Measurements from ENCODE around the gene C1orf52. TPM values are rescaled to one million over a fixed set of nuclear protein-coding genes. Genes with fewer than 3 reads are reported as not detected.

Gene C1orf52
- polyA plus RNA-seq, 3 donors = 18.5 to 29.1 (median 19.7) TPM

GRCh38 chr1:85282424-85282823 lies 23.0 kb upstream of the C1orf52 start:
- Histone ChIP-seq H3K4me2 (replicated peaks; ENCODE audit: extremely low read depth, low read length, poor library complexity, severe bottlenecking) (no peak overlapping the region), H3K79me2 (ENCODE audit: insufficient read depth, low read length) (no peaks in the 10 kb centered on the region), H3K27me3 (ENCODE audit: control insufficient read depth in 2 of 2, insufficient read depth in 2 of 2, low read length in 2 of 2) (no peaks in the 10 kb centered on the region), H4K20me1 (ENCODE audit: insufficient read depth, low read length) (no peaks in the 10 kb centered on the region), H3K9ac (ENCODE audit: insufficient read depth, low read length, poor library complexity, severe bottlenecking) (no peak overlapping the region), H3K36me3 (replicated peaks in 1 of 2; ENCODE audit: control insufficient read depth in 1 of 2, insufficient read depth in 2 of 2, low read length in 2 of 2) (no peaks in the 10 kb centered on the region), H3K9me3 (replicated peaks in 1 of 2; ENCODE audit: control insufficient read depth in 1 of 2, insufficient read depth in 1 of 2, low read length in 2 of 2) (no peaks in the 10 kb centered on the region), H3K4me3 (replicated peaks in 1 of 3; ENCODE audit: low read depth in 2 of 3, low read length in 3 of 3) (no peak overlapping the region), H2AFZ (ENCODE audit: insufficient read depth, low read depth, low read length, poor library complexity, severe bottlenecking) (no peak overlapping the region), H3K4me1 (ENCODE audit: control insufficient read depth in 1 of 2, insufficient read depth in 2 of 2, low read length in 2 of 2) (peaks cover 20 to 23% of the 10 kb centered on the region in 2 donors), H3K27ac (ENCODE audit: low read depth in 1 of 2, low read length in 2 of 2) (no peak overlapping the region)
- H3K4me1 Mint-ChIP-seq = peaks cover 20% of the 10 kb centered on the region
- no peak overlapping the region for H3K4me3 Mint-ChIP-seq
- no peak overlapping the region for H3K27ac Mint-ChIP-seq
- peaks cover 0 to 2% (median 0%) of the 10 kb centered on the region in 7 donors for H3K9me3 Mint-ChIP-seq
- WGBS (ENCODE audit: insufficient coverage) = 86% methylated on average over 1 of the region's 1 CpG
- no peak for DNase-seq
- no peaks in the 10 kb centered on the region for H3K36me3 Mint-ChIP-seq
- H3K27me3 Mint-ChIP-seq (ENCODE audit: low read depth in 3 of 3) = peaks cover 5 to 11% (median 7%) of the 10 kb centered on the region in 3 donors
- intact Hi-C loops (cut with micrococcal nuclease) = loop anchor here in 1 of 2 donors (10.0 kb wide), 1 partner anchor 598 kb away; no protein-coding TSS in a partner anchor
- TF ChIP-seq, protein P1, sequence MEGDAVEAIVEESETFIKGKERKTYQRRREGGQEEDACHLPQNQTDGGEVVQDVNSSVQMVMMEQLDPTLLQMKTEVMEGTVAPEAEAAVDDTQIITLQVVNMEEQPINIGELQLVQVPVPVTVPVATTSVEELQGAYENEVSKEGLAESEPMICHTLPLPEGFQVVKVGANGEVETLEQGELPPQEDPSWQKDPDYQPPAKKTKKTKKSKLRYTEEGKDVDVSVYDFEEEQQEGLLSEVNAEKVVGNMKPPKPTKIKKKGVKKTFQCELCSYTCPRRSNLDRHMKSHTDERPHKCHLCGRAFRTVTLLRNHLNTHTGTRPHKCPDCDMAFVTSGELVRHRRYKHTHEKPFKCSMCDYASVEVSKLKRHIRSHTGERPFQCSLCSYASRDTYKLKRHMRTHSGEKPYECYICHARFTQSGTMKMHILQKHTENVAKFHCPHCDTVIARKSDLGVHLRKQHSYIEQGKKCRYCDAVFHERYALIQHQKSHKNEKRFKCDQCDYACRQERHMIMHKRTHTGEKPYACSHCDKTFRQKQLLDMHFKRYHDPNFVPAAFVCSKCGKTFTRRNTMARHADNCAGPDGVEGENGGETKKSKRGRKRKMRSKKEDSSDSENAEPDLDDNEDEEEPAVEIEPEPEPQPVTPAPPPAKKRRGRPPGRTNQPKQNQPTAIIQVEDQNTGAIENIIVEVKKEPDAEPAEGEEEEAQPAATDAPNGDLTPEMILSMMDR (IDR thresholded peaks at IDR 0.05) = no peak

DNA sequence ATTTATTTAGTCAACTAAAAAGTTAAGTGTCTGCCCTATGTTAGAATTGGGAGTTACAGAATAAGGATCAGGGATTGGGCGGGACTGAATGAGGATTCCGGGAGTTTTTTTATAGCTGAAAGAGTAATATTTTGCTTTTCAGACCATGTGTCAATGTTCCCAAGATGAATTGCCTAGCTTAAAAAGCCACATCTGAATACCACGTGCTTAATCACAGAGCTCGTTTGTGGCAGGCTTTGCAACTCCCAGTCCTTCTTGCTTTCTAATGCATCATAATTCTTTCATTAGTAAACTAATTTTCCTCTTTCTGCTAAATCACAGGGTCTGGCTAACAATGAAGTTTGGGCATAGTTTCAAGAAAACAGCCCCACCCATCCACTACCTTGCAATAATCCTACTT lies 21.2 kb upstream of the C1orf52 start:
- peaks cover 29 to 34% of the 10 kb centered on the region in 2 donors for H3K4me1 ChIP-seq (ENCODE audit: control insufficient read depth in 1 of 2, insufficient read depth in 2 of 2, low read length in 2 of 2)
- H3K4me2 ChIP-seq (replicated peaks; ENCODE audit: extremely low read depth, low read length, poor library complexity, severe bottlenecking) = no peak overlapping the region
- no peaks in the 10 kb centered on the region for H3K9me3 ChIP-seq (replicated peaks in 1 of 2; ENCODE audit: control insufficient read depth in 1 of 2, insufficient read depth in 1 of 2, low read length in 2 of 2)
- no peak for DNase-seq
- H3K27ac Mint-ChIP-seq = no peak overlapping the region
- WGBS (ENCODE audit: insufficient coverage) = 84% methylated on average over 3 of the region's 4 CpGs
- peaks cover 0 to 2% (median 0%) of the 10 kb centered on the region in 7 donors for H3K9me3 Mint-ChIP-seq
- no peaks in the 10 kb centered on the region for H3K27me3 ChIP-seq (ENCODE audit: control insufficient read depth in 2 of 2, insufficient read depth in 2 of 2, low read length in 2 of 2)
- H3K4me3 ChIP-seq (replicated peaks in 1 of 3; ENCODE audit: low read depth in 2 of 3, low read length in 3 of 3) = no peak overlapping the region
- no peak overlapping the region for H3K9ac ChIP-seq (ENCODE audit: insufficient read depth, low read length, poor library complexity, severe bottlenecking)
- H3K4me3 Mint-ChIP-seq = no peak overlapping the region
- peaks cover 28% of the 10 kb centered on the region for H3K4me1 Mint-ChIP-seq
- no peaks in the 10 kb centered on the region for H4K20me1 ChIP-seq (ENCODE audit: insufficient read depth, low read length)
- no peak overlapping the region for H2AFZ ChIP-seq (ENCODE audit: insufficient read depth, low read depth, low read length, poor library complexity, severe bottlenecking)
- H3K27ac ChIP-seq (ENCODE audit: low read depth in 1 of 2, low read length in 2 of 2) = no peak overlapping the region
- TF ChIP-seq, protein P1 (IDR thresholded peaks at IDR 0.05) = no peak
- no peaks in the 10 kb centered on the region for H3K36me3 Mint-ChIP-seq
- peaks cover 6% of the 10 kb centered on the region for H3K79me2 ChIP-seq (ENCODE audit: insufficient read depth, low read length)
- H3K27me3 Mint-ChIP-seq (ENCODE audit: low read depth in 3 of 3) = peaks cover 5 to 11% (median 7%) of the 10 kb centered on the region in 3 donors
- intact Hi-C loops (cut with micrococcal nuclease) = loop anchor here in 1 of 2 donors (10.0 kb wide), 1 partner anchor 596 kb away; no protein-coding TSS in a partner anchor
- H3K36me3 ChIP-seq (replicated peaks in 1 of 2; ENCODE audit: control insufficient read depth in 1 of 2, insufficient read depth in 2 of 2, low read length in 2 of 2) = no peaks in the 10 kb centered on the region

Measured in CD14-positive monocyte (primary cell).